Left ventricle myocardium inferior (tissue), 1 donor: Measurements from ENCODE around the gene ZNF8. TPM values are rescaled to one million over a fixed set of nuclear protein-coding genes. Genes with fewer than 3 reads are reported as not detected.
A peak's percentile ranks its signal among the peaks of the same experiment; 100 is the strongest.

Experiments used
- DNase-seq: peaks from one replicate; pipeline ENCODE4 v3.0.0-alpha.2; 2020
- H3K27ac ChIP-seq: fragments of 200-600 bp; replicated peaks from 2 replicates; pipeline ENCODE4 v1.8.0; 2021
- H3K27me3 ChIP-seq: fragments of 200-600 bp; 2 replicates; pipeline ENCODE4 v1.8.0; 2021; ENCODE audit warnings: low read depth
- H3K36me3 ChIP-seq: fragments of 200-600 bp; 2 replicates; pipeline ENCODE4 v1.8.0; 2021
- H3K4me1 ChIP-seq: fragments of 200-600 bp; 2 replicates; pipeline ENCODE4 v1.8.0; 2021
- H3K4me3 ChIP-seq: fragments of 200-600 bp; 2 replicates; pipeline ENCODE4 v1.8.0; 2021; ENCODE audit warnings: mild to moderate bottlenecking, moderate library complexity
- H3K9me3 ChIP-seq: fragments of 200-600 bp; replicated peaks from 2 replicates; pipeline ENCODE4 v1.8.0; 2021
- CTCF ChIP-seq: fragments of 200-600 bp; IDR thresholded peaks from 2 replicates; pipeline ENCODE4 v1.8.0; 2021; ENCODE audit warnings: antibody characterized with exemption, mild to moderate bottlenecking, borderline replicate concordance
- intact Hi-C: fragments of 100-400 bp; cut with micrococcal nuclease; formaldehyde crosslinking; loops from one replicate; pipeline ENCODE4 v1.11.0; 2022
- long read RNA-seq: library from polyadenylated mRNA; unstranded; transcript quantifications from one replicate; pipeline ENCODE4 v2.0.0, GENCODE V29; 2021
- total RNA-seq: library from RNA; stranded (reverse); fragmentation: NEBNext Ultra II Directional; extraction: Animal tissue kit (Norgen Biotek cat#: 25700); gene quantifications from one replicate; pipeline ENCODE4 v1.2.1, GENCODE V29; 2021
- donor health status: DM: no; HTN: yes; CAD: no; lungs with severe emphysema.

ZNF8 gene
- total RNA-seq, result 4.9 TPM
- long read RNA-seq, full-length matches to known transcripts, result 1 of 1 reads
- long read RNA-seq, partial matches to known transcripts, result 0 of 1 reads
- long read RNA-seq, other reads (novel, unspliced or antisense), result 0 of 1 reads

GRCh38 chr19:58278541-58279041 is at the start of gene ZNF8:
Gene ZNF8, plus strand, starts transcription at chr19:58278955. Its CDS starts 127 bp downstream, at chr19:58279082.
- peak within 1 kb of the TSS; percentile 97 for H3K4me3 ChIP-seq
- DNase-seq, result peak; percentile 97
- no peaks in the 10 kb centered on the region for H3K27me3 ChIP-seq
- H3K9me3 ChIP-seq, result peaks cover 36% of the 10 kb centered on the region
- H3K36me3 ChIP-seq, result peaks cover 42% of the 10 kb centered on the region
- peaks cover 44% of the 10 kb centered on the region for H3K4me1 ChIP-seq
- intact Hi-C loops, result no loop called here
- peak within 1 kb of the TSS; percentile 98 for H3K27ac ChIP-seq
- TF ChIP-seq CTCF, result peak; percentile 21

DNA sequence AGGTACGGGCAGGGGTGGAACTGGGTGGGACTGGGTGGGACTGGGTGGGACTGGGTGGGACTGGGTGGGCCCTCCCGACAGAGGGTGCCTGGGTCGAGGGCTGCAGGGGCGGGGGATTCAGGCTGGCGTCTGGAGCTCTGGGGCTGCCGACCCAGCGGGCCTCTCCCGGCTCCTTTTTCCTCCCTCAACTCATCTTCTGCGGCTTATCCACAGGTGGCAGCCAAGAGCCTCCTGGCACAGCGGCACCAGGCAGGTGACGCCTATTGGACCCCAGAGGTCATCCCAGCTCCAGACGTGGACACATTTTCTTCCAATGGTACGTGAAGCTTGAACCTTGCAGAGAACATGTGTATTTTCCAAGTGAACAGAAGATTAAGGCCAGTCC is 49.5 kb upstream of the ZNF8 start:
- DNase-seq, result no peak
- Histone ChIP-seq H3K9me3 (peaks cover 59% of the 10 kb centered on the region), H3K4me1 (peaks cover 28% of the 10 kb centered on the region), H3K27ac (peak overlapping the region; percentile 95), H3K27me3 (no peaks in the 10 kb centered on the region), H3K36me3 (peaks cover 48% of the 10 kb centered on the region), H3K4me3 (peak overlapping the region; percentile 83)
- intact Hi-C loops, result no loop called here
- no peak for TF ChIP-seq CTCF

DNA sequence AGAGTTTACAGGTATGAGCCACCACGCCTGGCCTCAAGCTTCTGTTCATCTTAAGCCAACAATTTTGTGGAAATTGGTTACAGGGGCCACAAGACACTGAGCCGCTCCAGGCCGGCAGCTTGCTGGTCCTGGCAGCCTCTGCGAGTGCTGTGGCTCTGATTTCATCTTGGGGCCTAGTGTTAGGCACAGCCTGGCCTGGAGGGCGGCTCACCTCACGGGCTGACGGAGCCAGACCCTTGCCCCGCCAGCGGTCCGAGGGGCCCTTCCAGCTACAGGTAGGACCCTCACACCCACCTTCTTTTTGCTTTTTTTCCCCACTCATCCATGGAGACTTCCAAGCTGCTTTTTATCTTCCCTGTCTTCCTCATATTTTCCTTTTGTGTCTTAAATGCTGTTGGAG is 41.4 kb upstream of the ZNF8 start:
- Histone ChIP-seq H3K27ac (no peak overlapping the region), H3K4me1 (no peaks in the 10 kb centered on the region), H3K9me3 (peaks cover 100% of the 10 kb centered on the region), H3K4me3 (no peak overlapping the region), H3K27me3 (no peaks in the 10 kb centered on the region), H3K36me3 (peaks cover 100% of the 10 kb centered on the region)
- TF ChIP-seq CTCF, result no peak
- intact Hi-C loops, result no loop called here
- no peak for DNase-seq

- no peak for DNase-seq
- H3K4me3 ChIP-seq, result no peak overlapping the region
- no peak overlapping the region for H3K27ac ChIP-seq
- H3K36me3 ChIP-seq, result peaks cover 100% of the 10 kb centered on the region
- intact Hi-C loops, result no loop called here
- H3K4me1 ChIP-seq, result no peaks in the 10 kb centered on the region
- H3K9me3 ChIP-seq, result peaks cover 100% of the 10 kb centered on the region
- TF ChIP-seq CTCF, result no peak
- H3K27me3 ChIP-seq, result no peaks in the 10 kb centered on the region
Measured at GRCh38 chr19:58243351-58243750, 35.4 kb upstream of the ZNF8 start.

DNA sequence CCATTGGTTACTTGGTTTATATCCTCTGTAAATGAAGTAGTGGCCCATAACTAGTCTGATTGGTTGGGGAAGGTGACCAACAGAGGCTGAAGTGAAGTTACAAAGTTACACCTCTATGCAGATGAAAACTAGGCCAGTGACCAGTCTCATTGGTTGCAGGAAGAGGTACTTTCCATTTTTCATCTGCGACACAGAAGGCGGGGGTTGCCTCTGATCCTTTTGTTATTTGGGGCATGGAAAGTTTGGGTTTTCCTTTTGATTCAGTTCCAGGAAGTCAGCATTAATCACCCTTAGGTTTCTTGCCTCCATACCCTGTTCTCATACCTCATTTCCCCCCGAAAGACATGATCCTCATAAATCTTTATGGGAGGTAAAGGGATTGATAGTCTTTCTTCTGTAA is 29.9 kb upstream of the ZNF8 start:
- Histone ChIP-seq H3K9me3 (peaks cover 100% of the 10 kb centered on the region), H3K36me3 (peaks cover 100% of the 10 kb centered on the region), H3K4me3 (no peak overlapping the region), H3K27me3 (no peaks in the 10 kb centered on the region), H3K27ac (no peak overlapping the region), H3K4me1 (no peaks in the 10 kb centered on the region)
- intact Hi-C loops, result no loop called here
- DNase-seq, result no peak
- TF ChIP-seq CTCF, result no peak
